ENCODE data around the gene ST8SIA4. TPM values are rescaled to one million over a fixed set of nuclear protein-coding genes. Genes with fewer than 3 reads are reported as not detected.

Gene ST8SIA4
- total and polyA plus RNA-seq, 4 donors, result 0.10 to 19.7 (median 9.4) TPM

DNA sequence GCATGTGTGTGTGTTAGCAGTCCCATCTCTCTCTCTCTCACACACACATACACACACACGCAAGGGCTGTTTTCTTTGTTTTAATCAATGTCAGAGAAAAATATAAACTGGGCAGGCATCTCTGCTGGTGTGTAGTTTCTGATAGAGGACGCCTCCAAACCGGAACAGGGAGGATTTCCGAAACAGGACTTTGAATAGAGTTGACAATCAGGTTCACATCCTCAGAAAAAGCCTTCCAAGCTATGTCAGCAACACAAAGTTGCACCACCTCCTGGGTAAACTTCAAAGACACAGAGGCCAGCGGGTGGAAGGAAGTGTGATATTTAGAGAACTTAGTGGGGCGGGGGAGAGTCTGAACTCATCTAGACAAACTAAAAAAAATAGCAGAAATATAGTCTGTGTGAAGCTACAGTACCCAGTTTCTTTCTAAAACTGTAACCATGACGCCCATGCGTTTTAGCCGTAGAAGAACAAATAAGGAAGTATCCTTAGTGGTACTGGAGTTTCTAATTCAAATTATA lies 1.2 kb downstream of the ST8SIA4 start:
- Histone ChIP-seq H3K27ac (ENCODE audit: low read depth in 1 of 2, low read length in 2 of 2) (no peak overlapping the region), H3K27me3 (ENCODE audit: control insufficient read depth in 1 of 2, insufficient read depth in 2 of 2, low read length in 1 of 2) (no peaks in the 10 kb centered on the region), H3K9me3 (ENCODE audit: control insufficient read depth, low read length) (no peaks in the 10 kb centered on the region), H3K36me3 (ENCODE audit: control insufficient read depth in 1 of 2, insufficient read depth in 2 of 2, low read length in 1 of 2) (no peaks in the 10 kb centered on the region), H3K4me3 (ENCODE audit: low read length in 2 of 2) (peak overlapping the region in 1 of 2 donors; percentile 32), H3K4me1 (ENCODE audit: control insufficient read depth in 1 of 2, insufficient read depth in 2 of 2, low read length in 2 of 2) (peaks cover 0 to 3% of the 10 kb centered on the region in 2 donors)
- intact Hi-C loops (cut with DNase I), result no loop called here
- DNase-seq (peak; percentile 48 to 55), ATAC-seq (ENCODE audit: low FRiP score) (peak; percentile 16)
- WGBS, 2 donors, result 2% methylated on average over 9 of the region's 9 CpGs

DNA sequence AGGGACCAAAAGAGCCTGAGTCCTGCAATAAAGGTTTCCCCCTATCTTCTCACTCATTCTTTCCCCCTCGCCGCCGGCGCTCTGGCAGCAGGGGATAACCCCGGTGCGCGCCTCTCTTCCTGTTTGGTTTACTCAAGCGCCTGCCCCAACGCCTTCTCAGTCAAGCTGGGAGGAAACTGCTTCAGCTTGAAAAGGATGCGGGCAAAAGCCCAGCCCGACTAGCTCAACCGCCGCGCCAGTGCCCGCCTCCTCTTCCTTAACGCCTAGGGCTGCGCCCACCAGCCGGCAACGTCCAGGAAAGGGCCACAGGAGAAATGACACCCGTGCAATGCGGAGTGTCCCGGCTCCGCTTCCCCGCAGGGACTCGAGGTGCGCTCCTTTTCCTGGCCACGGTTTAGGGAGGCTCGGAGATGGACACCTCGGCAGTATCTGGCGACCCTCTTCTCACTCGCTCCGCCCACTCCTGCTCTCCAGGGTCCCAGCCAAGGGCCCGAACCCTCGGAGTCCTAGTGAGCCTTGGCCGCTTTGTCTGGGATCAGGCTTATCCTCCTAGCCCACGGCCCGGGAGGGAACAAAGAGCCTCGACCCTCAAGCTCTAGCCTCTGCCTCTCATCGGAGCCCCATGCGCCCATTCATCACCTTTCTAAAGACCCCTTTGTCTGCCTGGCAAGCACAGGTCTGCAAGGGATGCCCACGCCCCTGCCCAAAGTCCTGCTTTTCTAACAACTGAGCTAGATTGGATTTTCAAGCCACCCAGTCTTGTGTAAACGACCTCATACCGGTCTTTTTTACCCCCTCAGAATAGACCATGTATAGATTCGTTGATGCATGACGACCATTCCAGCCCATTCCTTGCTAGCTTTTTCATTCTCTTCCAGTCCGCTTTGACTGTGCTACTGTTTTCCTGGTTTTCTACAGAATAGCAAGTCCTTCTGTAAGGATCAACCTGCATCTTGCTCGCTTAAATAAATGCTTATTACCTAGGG lies 2.0 kb downstream of the ST8SIA4 start:
- Histone ChIP-seq H3K4me1 (ENCODE audit: control insufficient read depth in 1 of 2, insufficient read depth in 2 of 2, low read length in 2 of 2) (peaks cover 0 to 3% of the 10 kb centered on the region in 2 donors), H3K9me3 (ENCODE audit: control insufficient read depth, low read length) (no peaks in the 10 kb centered on the region), H3K4me3 (ENCODE audit: low read length in 2 of 2) (peak overlapping the region in 1 of 2 donors; percentile 31), H3K27me3 (ENCODE audit: control insufficient read depth in 1 of 2, insufficient read depth in 2 of 2, low read length in 1 of 2) (no peaks in the 10 kb centered on the region), H3K27ac (ENCODE audit: low read depth in 1 of 2, low read length in 2 of 2) (no peak overlapping the region), H3K36me3 (ENCODE audit: control insufficient read depth in 1 of 2, insufficient read depth in 2 of 2, low read length in 1 of 2) (no peaks in the 10 kb centered on the region)
- DNase-seq (peak; percentile 87 to 89), ATAC-seq (ENCODE audit: low FRiP score) (peak; percentile 74)
- intact Hi-C loops (cut with DNase I), result no loop called here
- WGBS, 2 donors, result 1 to 2% methylated on average over 41 to 47 of the region's 47 CpGs

DNA sequence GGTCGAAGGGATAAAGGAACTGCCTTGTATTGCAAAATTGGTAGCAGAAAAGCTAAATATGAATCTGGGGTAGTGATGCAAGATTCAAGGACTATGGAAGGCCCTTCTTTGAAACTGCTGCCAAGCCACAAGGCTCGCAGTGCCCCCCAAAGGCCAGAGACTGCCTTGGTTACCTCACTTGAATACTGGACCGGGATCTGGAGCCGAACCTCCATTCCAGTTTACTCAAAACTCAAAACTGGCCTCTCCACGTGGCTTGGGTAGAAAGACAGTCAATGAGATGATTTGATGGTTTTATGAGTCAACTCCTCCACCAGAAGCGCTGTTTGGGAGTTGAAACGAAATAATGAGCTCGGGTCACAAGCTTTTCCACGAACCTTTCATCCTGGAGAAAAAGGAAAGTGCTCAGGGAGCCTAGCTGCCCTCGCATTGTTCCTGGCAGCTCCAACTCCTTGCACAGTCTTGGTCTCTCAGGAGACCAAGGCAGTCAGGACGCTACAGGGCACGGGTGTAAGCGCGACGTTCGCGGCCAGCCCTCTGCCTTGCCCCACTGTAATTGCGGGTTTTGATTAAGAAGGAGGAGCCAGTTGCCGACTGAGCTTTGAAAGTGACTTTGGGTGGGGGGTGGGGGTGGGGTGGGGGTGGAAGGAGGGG lies 2.8 kb downstream of the ST8SIA4 start:
- intact Hi-C loops (cut with DNase I), result no loop called here
- WGBS, 2 donors, result 7% methylated on average over 19 of the region's 19 CpGs
- H3K9me3 ChIP-seq (ENCODE audit: control insufficient read depth, low read length), result no peaks in the 10 kb centered on the region
- no peaks in the 10 kb centered on the region for H3K27me3 ChIP-seq (ENCODE audit: control insufficient read depth in 1 of 2, insufficient read depth in 2 of 2, low read length in 1 of 2)
- H3K27ac ChIP-seq (ENCODE audit: low read depth in 1 of 2, low read length in 2 of 2), result no peak overlapping the region
- no peak for ATAC-seq (ENCODE audit: low FRiP score)
- peak; percentile 52 to 64 for DNase-seq
- H3K4me3 ChIP-seq (ENCODE audit: low read length in 2 of 2), result peak overlapping the region in 1 of 2 donors; percentile 31
- peaks cover 0 to 3% of the 10 kb centered on the region in 2 donors for H3K4me1 ChIP-seq (ENCODE audit: control insufficient read depth in 1 of 2, insufficient read depth in 2 of 2, low read length in 2 of 2)
- H3K36me3 ChIP-seq (ENCODE audit: control insufficient read depth in 1 of 2, insufficient read depth in 2 of 2, low read length in 1 of 2), result no peaks in the 10 kb centered on the region

DNA sequence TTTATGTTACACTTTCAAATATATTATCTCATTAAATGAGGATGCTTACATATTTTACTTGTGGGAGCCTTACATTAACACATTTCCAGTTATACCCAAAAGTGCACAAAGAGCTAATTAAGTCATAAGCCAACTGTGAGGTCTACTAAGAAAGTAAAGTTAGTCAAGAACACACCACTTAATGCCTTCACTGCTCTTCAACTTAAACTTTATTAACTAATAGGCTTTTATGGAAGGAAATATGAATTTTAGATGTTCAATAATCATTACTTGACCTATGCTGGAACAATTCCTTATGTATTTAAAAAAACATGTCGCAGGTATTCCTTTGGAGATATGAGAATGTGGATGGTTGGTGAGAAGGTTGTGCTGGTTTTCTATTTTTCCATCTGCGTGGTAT lies 3.4 kb downstream of the ST8SIA4 start:
- Histone ChIP-seq H3K27ac (ENCODE audit: low read depth in 1 of 2, low read length in 2 of 2) (no peak overlapping the region), H3K4me1 (ENCODE audit: control insufficient read depth in 1 of 2, insufficient read depth in 2 of 2, low read length in 2 of 2) (peaks cover 0 to 3% of the 10 kb centered on the region in 2 donors)
- WGBS, 2 donors, result 97 to 100% methylated on average over 2 of the region's 2 CpGs

DNA sequence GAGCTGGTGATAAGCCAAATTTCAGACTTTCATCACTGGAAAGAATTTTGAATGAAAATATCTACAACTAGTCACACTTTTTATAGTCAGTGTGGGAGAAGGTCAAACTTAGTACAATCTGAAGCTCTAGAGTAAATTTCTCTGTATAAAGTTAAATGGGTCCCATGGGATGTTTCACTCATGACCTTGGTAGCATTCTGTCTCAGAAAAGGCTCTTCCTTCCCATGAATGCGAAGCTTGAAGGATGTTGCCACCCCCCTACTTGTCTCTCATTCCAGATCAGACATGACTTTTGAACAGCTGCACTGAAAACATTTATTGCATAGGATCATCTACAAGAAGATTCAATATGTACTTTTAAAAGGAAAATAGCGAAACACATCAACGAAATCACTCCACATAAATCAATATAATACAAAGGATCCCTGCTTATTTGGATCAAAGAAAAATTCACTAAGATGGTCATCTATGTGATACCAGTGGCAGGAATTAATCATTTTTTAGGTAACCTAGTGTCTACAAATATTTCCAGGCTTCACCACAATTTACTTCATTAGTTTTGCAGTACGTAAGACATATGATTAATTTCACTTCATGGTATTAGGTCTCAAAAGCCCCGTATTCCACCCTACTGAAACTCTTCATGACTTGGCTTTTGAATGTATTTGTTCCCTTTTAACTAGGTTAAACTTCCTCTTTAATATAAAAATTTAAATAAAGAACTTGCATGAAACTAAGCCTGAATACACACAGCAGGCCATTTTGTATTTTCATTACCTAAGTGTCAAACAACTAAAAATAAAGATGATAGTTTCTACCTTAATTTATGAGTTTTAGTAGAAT lies 4.4 kb downstream of the ST8SIA4 start:
- Histone ChIP-seq H3K27me3 (ENCODE audit: control insufficient read depth in 1 of 2, insufficient read depth in 2 of 2, low read length in 1 of 2) (no peaks in the 10 kb centered on the region), H3K4me1 (ENCODE audit: control insufficient read depth in 1 of 2, insufficient read depth in 2 of 2, low read length in 2 of 2) (peaks cover 0 to 3% of the 10 kb centered on the region in 2 donors), H3K9me3 (ENCODE audit: control insufficient read depth, low read length) (no peaks in the 10 kb centered on the region), H3K27ac (ENCODE audit: low read depth in 1 of 2, low read length in 2 of 2) (no peak overlapping the region), H3K4me3 (ENCODE audit: low read length in 2 of 2) (no peak overlapping the region), H3K36me3 (ENCODE audit: control insufficient read depth in 1 of 2, insufficient read depth in 2 of 2, low read length in 1 of 2) (no peaks in the 10 kb centered on the region)
- intact Hi-C loops (cut with DNase I), result no loop called here
- ATAC-seq (ENCODE audit: low FRiP score) (no peak), DNase-seq (no peak)
- 82 to 85% methylated on average over 5 of the region's 5 CpGs for WGBS, 2 donors

More for the DNA sequence above, 3.4 kb downstream of the ST8SIA4 start:
- H3K36me3 ChIP-seq (ENCODE audit: control insufficient read depth in 1 of 2, insufficient read depth in 2 of 2, low read length in 1 of 2), result no peaks in the 10 kb centered on the region
- DNase-seq (no peak), ATAC-seq (ENCODE audit: low FRiP score) (no peak)
- intact Hi-C loops (cut with DNase I), result no loop called here
- no peaks in the 10 kb centered on the region for H3K9me3 ChIP-seq (ENCODE audit: control insufficient read depth, low read length)
- H3K4me3 ChIP-seq (ENCODE audit: low read length in 2 of 2), result no peak overlapping the region
- H3K27me3 ChIP-seq (ENCODE audit: control insufficient read depth in 1 of 2, insufficient read depth in 2 of 2, low read length in 1 of 2), result no peaks in the 10 kb centered on the region

DNA sequence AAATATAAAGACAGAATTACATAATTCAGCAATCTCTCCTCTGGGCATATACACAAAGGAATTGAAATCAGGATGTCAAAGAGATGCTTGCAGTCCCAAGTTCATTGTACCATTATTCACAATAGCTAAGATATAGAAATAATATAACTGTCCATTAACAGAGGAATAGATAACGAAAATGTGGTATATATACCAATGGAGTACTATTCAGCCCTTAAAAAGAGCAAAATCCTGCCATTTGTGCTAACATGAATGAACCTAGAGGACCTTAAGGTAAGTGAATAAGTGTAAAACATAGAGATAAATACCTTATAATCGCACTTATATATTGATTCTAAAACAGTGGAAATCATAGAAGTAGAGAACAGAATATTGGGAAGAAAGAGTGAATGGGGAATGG lies 7.0 kb downstream of the ST8SIA4 start:
- H3K4me1 ChIP-seq (ENCODE audit: control insufficient read depth in 1 of 2, insufficient read depth in 2 of 2, low read length in 2 of 2), result peaks cover 0 to 3% of the 10 kb centered on the region in 2 donors
- no peaks in the 10 kb centered on the region for H3K9me3 ChIP-seq (ENCODE audit: control insufficient read depth, low read length)
- 85 to 97% methylated on average over 2 of the region's 2 CpGs for WGBS, 2 donors
- no peaks in the 10 kb centered on the region for H3K36me3 ChIP-seq (ENCODE audit: control insufficient read depth in 1 of 2, insufficient read depth in 2 of 2, low read length in 1 of 2)
- H3K4me3 ChIP-seq (ENCODE audit: low read length in 2 of 2), result no peak overlapping the region
- H3K27me3 ChIP-seq (ENCODE audit: control insufficient read depth in 1 of 2, insufficient read depth in 2 of 2, low read length in 1 of 2), result no peaks in the 10 kb centered on the region
- ATAC-seq (ENCODE audit: low FRiP score), result no peak
- no peak for DNase-seq
- H3K27ac ChIP-seq (ENCODE audit: low read depth in 1 of 2, low read length in 2 of 2), result no peak overlapping the region
- intact Hi-C loops (cut with DNase I), result no loop called here

DNA sequence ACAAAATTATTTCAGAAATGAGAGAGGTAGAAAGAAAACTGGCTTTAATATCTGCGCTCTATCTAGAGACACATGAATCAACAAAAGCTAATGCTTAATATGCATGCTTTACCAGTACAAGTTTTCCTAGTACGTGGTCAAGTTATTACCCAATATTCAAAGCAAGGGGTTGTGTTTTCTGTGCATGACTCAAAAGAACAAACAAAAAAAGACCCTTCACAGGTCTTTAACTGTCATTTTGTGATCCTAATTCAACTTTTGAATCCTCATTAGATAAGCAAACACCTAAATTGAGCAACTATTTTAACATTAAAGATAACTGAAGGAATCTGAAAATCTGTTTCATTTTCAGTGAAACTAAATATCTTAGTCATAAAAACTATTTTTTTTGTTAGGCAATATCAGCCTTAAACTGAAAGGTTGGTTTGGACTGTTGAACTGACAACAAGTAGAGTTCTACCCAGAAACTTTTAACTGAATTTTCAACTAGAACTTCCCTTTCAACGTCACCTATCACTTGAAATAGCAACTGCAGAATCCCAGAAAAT lies 12.5 kb downstream of the ST8SIA4 start:
- WGBS, 2 donors, result 57 to 69% methylated on average over 3 of the region's 3 CpGs
- no peak overlapping the region for H3K27ac ChIP-seq (ENCODE audit: low read depth in 1 of 2, low read length in 2 of 2)
- ATAC-seq (ENCODE audit: low FRiP score), result no peak

DNA sequence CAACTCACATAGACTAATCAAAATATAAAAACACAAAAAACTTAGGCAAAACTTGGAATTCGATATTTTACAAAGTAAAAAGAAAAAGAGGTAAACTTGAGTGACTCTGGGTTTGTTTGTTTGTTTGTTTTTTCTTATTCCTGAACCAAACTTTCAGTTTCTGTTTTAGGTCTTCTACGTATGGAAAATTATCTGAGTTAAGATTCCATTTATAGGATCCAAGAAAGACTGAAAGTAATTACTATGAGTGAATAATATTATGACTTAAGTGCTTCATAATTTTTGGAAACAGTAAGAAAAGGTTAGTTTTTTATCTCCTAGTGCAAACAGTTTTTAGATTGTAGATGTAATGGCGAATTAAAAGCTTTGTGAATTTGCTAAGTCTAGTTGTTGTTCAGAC lies 13.2 kb downstream of the ST8SIA4 start:
- intact Hi-C loops (cut with DNase I), result no loop called here
- DNase-seq, result no peak
- H3K36me3 ChIP-seq (ENCODE audit: control insufficient read depth in 1 of 2, insufficient read depth in 2 of 2, low read length in 1 of 2), result no peaks in the 10 kb centered on the region
- no peaks in the 10 kb centered on the region for H3K4me1 ChIP-seq (ENCODE audit: control insufficient read depth in 1 of 2, insufficient read depth in 2 of 2, low read length in 2 of 2)
- no peak overlapping the region for H3K4me3 ChIP-seq (ENCODE audit: low read length in 2 of 2)
- no peaks in the 10 kb centered on the region for H3K9me3 ChIP-seq (ENCODE audit: control insufficient read depth, low read length)
- WGBS, 2 donors, result 57 to 63% methylated on average over 3 of the region's 3 CpGs
- H3K27ac ChIP-seq (ENCODE audit: low read depth in 1 of 2, low read length in 2 of 2), result no peak overlapping the region
- H3K27me3 ChIP-seq (ENCODE audit: control insufficient read depth in 1 of 2, insufficient read depth in 2 of 2, low read length in 1 of 2), result no peaks in the 10 kb centered on the region
- ATAC-seq (ENCODE audit: low FRiP score), result no peak

More for the DNA sequence above, 12.5 kb downstream of the ST8SIA4 start:
- Histone ChIP-seq H3K36me3 (ENCODE audit: control insufficient read depth in 1 of 2, insufficient read depth in 2 of 2, low read length in 1 of 2) (no peaks in the 10 kb centered on the region), H3K27me3 (ENCODE audit: control insufficient read depth in 1 of 2, insufficient read depth in 2 of 2, low read length in 1 of 2) (no peaks in the 10 kb centered on the region), H3K4me1 (ENCODE audit: control insufficient read depth in 1 of 2, insufficient read depth in 2 of 2, low read length in 2 of 2) (no peaks in the 10 kb centered on the region), H3K4me3 (ENCODE audit: low read length in 2 of 2) (no peak overlapping the region), H3K9me3 (ENCODE audit: control insufficient read depth, low read length) (no peaks in the 10 kb centered on the region)
- intact Hi-C loops (cut with DNase I), result no loop called here
- no peak for DNase-seq

All from aorta (tissue), 5 donors.